Psoas muscle (tissue), 8 donors: ENCODE measurements around the gene LRRC8C. TPM values are rescaled to one million over a fixed set of nuclear protein-coding genes. Genes with fewer than 3 reads are reported as not detected.

ENCODE experiments used
- ATAC-seq, 4 donors: fragments of 200-7000 bp; cut with Tn5 transposase; one replicate each; pipeline ENCODE4 v1.9.1; 2020; ENCODE audit warnings: moderate library complexity in 3 of 4, mild to moderate bottlenecking in 2 of 4
- DNase-seq, 2 donors: peaks; one replicate each; pipeline ENCODE4 v3.0.0-alpha.2; 2020
- H3K27ac ChIP-seq: fragments of 200-600 bp; one replicate; pipeline ENCODE4 v1.8.0; 2022
- H3K27me3 ChIP-seq, 3 donors: fragments of 200-600 bp in 1 of 3; one replicate each; pipeline versions ENCODE4 v1.6.1 to v1.8.0; 2013 to 2022; ENCODE audit warnings: low read length in 2 of 3, mild to moderate bottlenecking in 2 of 3, moderate library complexity in 1 of 3; ENCODE audit not compliant: insufficient read depth in 3 of 3
- H3K36me3 ChIP-seq, 2 donors: fragments of 200-600 bp in 1 of 2; one replicate each; pipeline versions ENCODE4 v1.6.1 to v1.8.0; 2013 to 2022; ENCODE audit warnings: low read depth in 1 of 2, mild to moderate bottlenecking in 1 of 2, moderate library complexity in 1 of 2; ENCODE audit not compliant: insufficient read depth in 1 of 2
- H3K4me1 ChIP-seq: fragments of 200-600 bp; one replicate; pipeline ENCODE4 v1.8.0; 2022
- H3K4me3 ChIP-seq: fragments of 200-600 bp; one replicate; pipeline ENCODE4 v1.8.0; 2022; ENCODE audit warnings: mild to moderate bottlenecking
- H3K9me3 ChIP-seq: fragments of 200-600 bp; one replicate; pipeline ENCODE4 v1.8.0; 2022
- CTCF ChIP-seq: fragments of 200-600 bp; IDR thresholded peaks from one replicate; pipeline ENCODE4 v1.8.0; 2022; ENCODE audit warnings: antibody characterized with exemption
- WGBS, 3 donors: extraction: QIAGEN DNeasy Blood & Tissue Kit; methylation state at CpG; one replicate each; pipeline versions ENCODE4 v1.1.6 to v1.1.7; 2013; 5-methylcytosine and 5-hydroxymethylcytosine counted together
- intact Hi-C, 2 donors: fragments of 100-400 bp; cut with DNase I; formaldehyde crosslinking; loops; one replicate each; pipeline versions ENCODE4 v1.11.0 to v1.14.2; 2022
- polyA plus RNA-seq, 3 donors: library from polyadenylated mRNA; stranded (reverse); fragments of 200-250 nt; gene quantifications; one replicate each; pipeline ENCODE4 v1.2.3, GENCODE V29; 2013
- total RNA-seq, 4 donors: library from RNA; stranded (reverse); fragmentation: NEBNext Ultra II Directional in 2 of 4; extraction: Animal tissue kit (Norgen Biotek cat#: 25700) in 2 of 4; gene quantifications; one replicate each; pipeline versions ENCODE4 v1.2.1 to v1.2.4, GENCODE V29; 2021 to 2023
- donor health status: healthy with polysubstance abuse.
- donor health status: DM: no; HTN: no; CAD: no; lungs with moderate emphysema.
- donor health status: Bipolar disorder and iron deficiency.
- donor health status: healthy.
- donor health status: DM: yes; HTN: yes; CAD: no.
- donor health status: DM: no; HTN: no; CAD: no.
- donor health status: DM: no; HTN: no; CAD: no.
- donor health status: DM: yes; HTN: yes; CAD: no.

LRRC8C gene
- total and polyA plus RNA-seq, 7 donors: 1.4 to 4.1 (median 2.8) TPM

- ATAC-seq: peak in 3 of 4 donors; percentile 58 to 62 (median 58)
- peak overlapping the region; percentile 28 for H3K27ac ChIP-seq
- H3K4me3 ChIP-seq: no peak overlapping the region
- TF ChIP-seq CTCF: no peak
- intact Hi-C loops: no loop called here
- WGBS, 3 donors: 47 to 50% (median 49%) methylated on average over 3 of the region's 3 CpGs
- peaks cover 0 to 3% (median 2%) of the 10 kb centered on the region in 3 donors for H3K27me3 ChIP-seq
- H3K9me3 ChIP-seq: no peaks in the 10 kb centered on the region
- no peaks in the 10 kb centered on the region for H3K36me3 ChIP-seq
- DNase-seq: peak; percentile 23 to 38
- H3K4me1 ChIP-seq: peaks cover 3% of the 10 kb centered on the region
These were observed 91.6 kb downstream of the LRRC8C start for GRCh38 chr1:89724369-89725010.

- H3K36me3 ChIP-seq: no peaks in the 10 kb centered on the region
- intact Hi-C loops: no loop called here
- DNase-seq (peak in 1 of 2 donors; percentile 75), ATAC-seq (no peak)
- TF ChIP-seq CTCF: no peak
- peak overlapping the region; percentile 12 for H3K27ac ChIP-seq
- H3K4me1 ChIP-seq: peaks cover 3% of the 10 kb centered on the region
- H3K4me3 ChIP-seq: no peak overlapping the region
- H3K9me3 ChIP-seq: no peaks in the 10 kb centered on the region
- WGBS, 3 donors: 24 to 43% (median 26%) methylated on average over 4 of the region's 4 CpGs
- peaks cover 0 to 3% (median 2%) of the 10 kb centered on the region in 3 donors for H3K27me3 ChIP-seq
These were observed 92.1 kb downstream of the LRRC8C start for GRCh38 chr1:89725011-89725370.

GRCh38 chr1:89725631-89726030 is 92.7 kb downstream of the LRRC8C start:
- Histone ChIP-seq H3K36me3 (no peaks in the 10 kb centered on the region), H3K9me3 (no peaks in the 10 kb centered on the region), H3K4me1 (peaks cover 3% of the 10 kb centered on the region), H3K27me3 (peaks cover 0 to 3% (median 2%) of the 10 kb centered on the region in 3 donors), H3K27ac (no peak overlapping the region), H3K4me3 (no peak overlapping the region)
- intact Hi-C loops: no loop called here
- no peak for TF ChIP-seq CTCF
- DNase-seq: no peak
- ATAC-seq: no peak
- WGBS, 3 donors: 81 to 83% (median 82%) methylated on average over 4 of the region's 4 CpGs

GRCh38 chr1:89727517-89728312 is 94.8 kb downstream of the LRRC8C start:
- Histone ChIP-seq H3K4me1 (peaks cover 3% of the 10 kb centered on the region), H3K27ac (peak overlapping the region; percentile 53), H3K4me3 (no peak overlapping the region), H3K9me3 (no peaks in the 10 kb centered on the region), H3K36me3 (no peaks in the 10 kb centered on the region), H3K27me3 (peaks cover 0 to 3% (median 2%) of the 10 kb centered on the region in 3 donors)
- intact Hi-C loops: no loop called here
- no peak for DNase-seq
- 42 to 52% (median 48%) methylated on average over 12 of the region's 12 CpGs for WGBS, 3 donors
- ATAC-seq: no peak
- TF ChIP-seq CTCF: no peak
